GM23248 (cell line): ENCODE data around the gene SPRTN.

Experiments used
- EZH2 ChIP-seq: fragments of 200-600 bp; sonication (generic); IDR thresholded peaks from 2 replicates; pipeline ENCODE4 v1.6.1; 2018; ENCODE audit warnings: antibody characterized with exemption, mild to moderate bottlenecking; ENCODE audit not compliant: insufficient read depth, poor library complexity, severe bottlenecking
- EZH2phosphoT487 ChIP-seq: fragments of 200-600 bp; sonication (generic); IDR thresholded peaks from 2 replicates; pipeline ENCODE4 v1.6.1; 2018; ENCODE audit warnings: antibody characterized with exemption, moderate library complexity, mild to moderate bottlenecking, low read depth; ENCODE audit not compliant: insufficient read depth

GRCh38 chr1:231382426-231382825, 44.3 kb downstream of the SPRTN start:
- TF ChIP-seq EZH2 (no peak), EZH2phosphoT487 (no peak)
